Activated B cell treated with CpG ODN at 0.5 μM for 24 hours (primary cell): ENCODE data around the gene PRUNE2. TPM values are rescaled to one million over a fixed set of nuclear protein-coding genes. Genes with fewer than 3 reads are reported as not detected.

ENCODE experiments used
- ATAC-seq: fragments of 200-7000 bp; cut with Tn5 transposase; one replicate; pipeline ENCODE4 v1.10.0; 2021; ENCODE audit warnings: low read depth, mild to moderate bottlenecking, moderate library complexity
- CTCF ChIA-PET: fragments of 350-600 bp; sonication (Branson Sonifier 250); formaldehyde crosslinking; loops from one replicate; lab custom pipeline; 2021; ENCODE audit warnings: antibody characterized with exemption; lab: Charles Lee
- POLR2A ChIA-PET: fragments of 350-600 bp; sonication (Branson Sonifier 250); formaldehyde crosslinking; loops from one replicate; lab custom pipeline; 2021; ENCODE audit warnings: antibody characterized with exemption; lab: Charles Lee
- DNase-seq: peaks from one replicate; pipeline ENCODE4 v3.0.0; 2022
- H3K27ac Mint-ChIP-seq: one replicate; pipeline ENCODE4 v1.8.0; 2020; ENCODE audit warnings: mixed read lengths
- H3K27me3 Mint-ChIP-seq: one replicate; pipeline ENCODE4 v1.8.0; 2021; ENCODE audit warnings: mixed read lengths
- H3K36me3 Mint-ChIP-seq: one replicate; pipeline ENCODE4 v1.8.0; 2021; ENCODE audit warnings: low read depth, mixed read lengths
- H3K4me1 Mint-ChIP-seq: one replicate; pipeline ENCODE4 v1.8.0; 2021; ENCODE audit warnings: mixed read lengths
- H3K4me3 Mint-ChIP-seq: one replicate; pipeline ENCODE4 v1.8.0; 2020; ENCODE audit warnings: mild to moderate bottlenecking, mixed read lengths
- H3K9me3 Mint-ChIP-seq: one replicate; pipeline ENCODE4 v1.8.0; 2020; ENCODE audit warnings: mixed read lengths
- intact Hi-C: fragments of 100-400 bp; cut with micrococcal nuclease; formaldehyde crosslinking; loops from one replicate; pipeline ENCODE4 v1.15.1; 2024
- total RNA-seq: library from RNA; stranded (reverse); gene quantifications from 2 replicates; pipeline ENCODE4 v1.2.3, GENCODE V29; 2022
- TF ChIP-seq, protein P1 (sequence below): fragments of 200-600 bp; IDR thresholded peaks from one replicate; pipeline ENCODE4 v1.8.0; 2022; ENCODE audit warnings: antibody characterized with exemption, mild to moderate bottlenecking

Gene PRUNE2
- total RNA-seq, 1 donor from 2014 or later: not detected

GRCh38 chr9:76911971-76912370, 6.1 kb upstream of the PRUNE2 start:
- POLR2A ChIA-PET: no interaction called here
- peaks cover 35% of the 10 kb centered on the region for H3K27me3 Mint-ChIP-seq
- intact Hi-C loops: no loop called here
- no peaks in the 10 kb centered on the region for H3K9me3 Mint-ChIP-seq
- CTCF ChIA-PET: no interaction called here
- no peak overlapping the region for H3K4me3 Mint-ChIP-seq
- H3K4me1 Mint-ChIP-seq: no peaks in the 10 kb centered on the region
- TF ChIP-seq, protein P1, sequence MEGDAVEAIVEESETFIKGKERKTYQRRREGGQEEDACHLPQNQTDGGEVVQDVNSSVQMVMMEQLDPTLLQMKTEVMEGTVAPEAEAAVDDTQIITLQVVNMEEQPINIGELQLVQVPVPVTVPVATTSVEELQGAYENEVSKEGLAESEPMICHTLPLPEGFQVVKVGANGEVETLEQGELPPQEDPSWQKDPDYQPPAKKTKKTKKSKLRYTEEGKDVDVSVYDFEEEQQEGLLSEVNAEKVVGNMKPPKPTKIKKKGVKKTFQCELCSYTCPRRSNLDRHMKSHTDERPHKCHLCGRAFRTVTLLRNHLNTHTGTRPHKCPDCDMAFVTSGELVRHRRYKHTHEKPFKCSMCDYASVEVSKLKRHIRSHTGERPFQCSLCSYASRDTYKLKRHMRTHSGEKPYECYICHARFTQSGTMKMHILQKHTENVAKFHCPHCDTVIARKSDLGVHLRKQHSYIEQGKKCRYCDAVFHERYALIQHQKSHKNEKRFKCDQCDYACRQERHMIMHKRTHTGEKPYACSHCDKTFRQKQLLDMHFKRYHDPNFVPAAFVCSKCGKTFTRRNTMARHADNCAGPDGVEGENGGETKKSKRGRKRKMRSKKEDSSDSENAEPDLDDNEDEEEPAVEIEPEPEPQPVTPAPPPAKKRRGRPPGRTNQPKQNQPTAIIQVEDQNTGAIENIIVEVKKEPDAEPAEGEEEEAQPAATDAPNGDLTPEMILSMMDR: no peak
- no peaks in the 10 kb centered on the region for H3K36me3 Mint-ChIP-seq
- no peak overlapping the region for H3K27ac Mint-ChIP-seq
- DNase-seq (no peak), ATAC-seq (no peak)

DNA sequence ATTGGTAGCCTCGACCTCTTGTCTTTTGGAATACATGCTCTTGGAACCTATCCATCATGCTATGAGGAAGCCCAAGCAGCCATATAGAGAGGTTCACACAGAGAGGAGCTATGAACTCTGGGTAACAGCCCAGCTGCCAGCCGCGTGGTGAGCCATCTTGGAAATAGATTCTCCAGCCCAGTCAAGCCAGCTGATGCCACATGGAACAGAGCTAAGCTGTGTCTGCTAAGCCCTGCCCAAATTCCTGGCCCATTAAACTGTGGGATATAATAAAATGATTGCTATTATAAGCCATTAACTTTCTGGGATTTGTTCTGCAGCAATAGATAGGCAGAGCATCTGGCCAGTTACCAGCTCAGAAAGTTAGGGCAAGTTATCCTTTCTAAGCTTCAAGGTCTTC, 4.9 kb upstream of the PRUNE2 start:
- ChIA-PET CTCF (no interaction called here), POLR2A (no interaction called here)
- H3K27me3 Mint-ChIP-seq: peaks cover 40% of the 10 kb centered on the region

DNA sequence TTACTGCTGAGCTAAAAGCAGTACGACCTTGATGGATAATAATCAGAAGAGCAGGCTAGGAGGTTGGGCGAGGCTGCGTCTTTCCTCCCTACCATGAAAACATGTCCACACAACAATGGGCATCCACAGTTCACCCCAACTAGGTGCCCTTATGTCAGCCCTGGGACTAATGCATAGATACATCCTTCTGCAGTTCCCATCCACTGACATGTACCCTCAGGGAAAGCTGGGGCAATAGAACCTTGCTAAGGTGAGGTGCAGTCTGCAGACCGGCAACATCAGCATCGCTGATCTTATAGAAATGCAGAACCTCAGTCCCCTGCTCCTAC, 697 bp upstream of the PRUNE2 start:
- TF ChIP-seq, protein P1: no peak
- ATAC-seq (no peak), DNase-seq (no peak)
- POLR2A ChIA-PET: no interaction called here
- H3K4me1 Mint-ChIP-seq: peaks cover 6% of the 10 kb centered on the region
- no peaks in the 10 kb centered on the region for H3K9me3 Mint-ChIP-seq
- CTCF ChIA-PET: no interaction called here
- no peak overlapping the region for H3K4me3 Mint-ChIP-seq
- H3K27ac Mint-ChIP-seq: no peak overlapping the region
- intact Hi-C loops: no loop called here
- H3K36me3 Mint-ChIP-seq: no peaks in the 10 kb centered on the region
- peaks cover 44% of the 10 kb centered on the region for H3K27me3 Mint-ChIP-seq

More for the DNA sequence above, 4.9 kb upstream of the PRUNE2 start:
- DNase-seq (no peak), ATAC-seq (no peak)
- Mint-ChIP-seq H3K27ac (no peak overlapping the region), H3K4me3 (no peak overlapping the region), H3K4me1 (peaks cover 4% of the 10 kb centered on the region), H3K36me3 (no peaks in the 10 kb centered on the region), H3K9me3 (no peaks in the 10 kb centered on the region)
- intact Hi-C loops: no loop called here
- TF ChIP-seq, protein P1: no peak

- TF ChIP-seq, protein P1: no peak
- no peak overlapping the region for H3K4me3 Mint-ChIP-seq
- DNase-seq (no peak), ATAC-seq (no peak)
- no peak overlapping the region for H3K27ac Mint-ChIP-seq
- no peaks in the 10 kb centered on the region for H3K36me3 Mint-ChIP-seq
- ChIA-PET CTCF (no interaction called here), POLR2A (no interaction called here)
- peaks cover 6% of the 10 kb centered on the region for H3K4me1 Mint-ChIP-seq
- intact Hi-C loops: no loop called here
- peaks cover 46% of the 10 kb centered on the region for H3K27me3 Mint-ChIP-seq
- H3K9me3 Mint-ChIP-seq: no peaks in the 10 kb centered on the region
Observed at GRCh38 chr9:76904661-76905457, 1.1 kb downstream of the PRUNE2 start.

GRCh38 chr9:76902395-76902794, 3.5 kb downstream of the PRUNE2 start:
- Mint-ChIP-seq H3K27me3 (peaks cover 30% of the 10 kb centered on the region), H3K9me3 (no peaks in the 10 kb centered on the region), H3K4me1 (peaks cover 6% of the 10 kb centered on the region), H3K27ac (no peak overlapping the region), H3K4me3 (no peak overlapping the region), H3K36me3 (no peaks in the 10 kb centered on the region)
- no peak for ATAC-seq
- TF ChIP-seq, protein P1: no peak
- ChIA-PET CTCF (no interaction called here), POLR2A (no interaction called here)
- intact Hi-C loops: no loop called here
- DNase-seq: no peak
